ENCODE data around the gene PNPLA6. TPM values are rescaled to one million over a fixed set of nuclear protein-coding genes. Genes with fewer than 3 reads are reported as not detected.

The PNPLA6 gene
- total RNA-seq, 4 donors from 2014 or later: 57.8 to 112 (median 78.5) TPM

GRCh38 chr19:7595466-7596133 lies 60.1 kb downstream of the PNPLA6 start, which contains the start of gene CAMSAP3:
CAMSAP3 (plus strand) TSS chr19:7595863; CDS start chr19:7596003, 140 bp downstream.
- WGBS: 0% methylated on average over 8 of the region's 78 CpGs
- Histone ChIP-seq H3K36me3 (no peaks in the 10 kb centered on the region), H3K4me3 (peak within 1 kb of the TSS; percentile 56), H3K4me1 (peaks cover 15% of the 10 kb centered on the region), H3K27me3 (peaks cover 35% of the 10 kb centered on the region), H3K27ac (peak within 1 kb of the TSS; percentile 64), H3K9me3 (no peaks in the 10 kb centered on the region)
- TF ChIP-seq POLR2AphosphoS5 (IDR thresholded peaks at IDR 0.05) (no peak), POLR2A (IDR thresholded peaks at IDR 0.05) (no peak), EP300 (IDR thresholded peaks at IDR 0.05) (no peak), CTCF (IDR thresholded peaks at IDR 0.05) (no peak)
- no peak for DNase-seq (ENCODE audit: low spot score in 2 of 2)

- peaks cover 31% of the 10 kb centered on the region for H3K27me3 ChIP-seq
- TF ChIP-seq CTCF (IDR thresholded peaks at IDR 0.05) (no peak), EP300 (IDR thresholded peaks at IDR 0.05) (no peak), POLR2A (IDR thresholded peaks at IDR 0.05) (no peak), POLR2AphosphoS5 (IDR thresholded peaks at IDR 0.05) (no peak)
- H3K9me3 ChIP-seq: no peaks in the 10 kb centered on the region
- H3K4me3 ChIP-seq: peak overlapping the region; percentile 56
- no peaks in the 10 kb centered on the region for H3K36me3 ChIP-seq
- H3K27ac ChIP-seq: peak overlapping the region; percentile 63
- DNase-seq (ENCODE audit: low spot score in 2 of 2): no peak
- H3K4me1 ChIP-seq: peaks cover 8% of the 10 kb centered on the region
- 5% methylated on average over 38 of the region's 70 CpGs for WGBS
Observed at GRCh38 chr19:7596211-7596937, 60.9 kb downstream of the PNPLA6 start.

GRCh38 chr19:7597689-7598088 lies 62.2 kb downstream of the PNPLA6 start:
- peaks cover 8% of the 10 kb centered on the region for H3K4me1 ChIP-seq
- no peak overlapping the region for H3K27ac ChIP-seq
- no peak for DNase-seq (ENCODE audit: low spot score in 2 of 2)
- H3K27me3 ChIP-seq: peaks cover 37% of the 10 kb centered on the region
- TF ChIP-seq EP300 (IDR thresholded peaks at IDR 0.05): no peak
- TF ChIP-seq POLR2AphosphoS5 (IDR thresholded peaks at IDR 0.05): no peak
- no peak for TF ChIP-seq POLR2A (IDR thresholded peaks at IDR 0.05)
- peak overlapping the region; percentile 56 for H3K4me3 ChIP-seq
- 58% methylated on average over 9 of the region's 9 CpGs for WGBS
- no peaks in the 10 kb centered on the region for H3K9me3 ChIP-seq
- H3K36me3 ChIP-seq: no peaks in the 10 kb centered on the region

- peaks cover 11% of the 10 kb centered on the region for H3K4me1 ChIP-seq
- no peak overlapping the region for H3K4me3 ChIP-seq
- 64% methylated on average over 6 of the region's 6 CpGs for WGBS
- no peak overlapping the region for H3K27ac ChIP-seq
- no peaks in the 10 kb centered on the region for H3K9me3 ChIP-seq
- peaks cover 39% of the 10 kb centered on the region for H3K27me3 ChIP-seq
- TF ChIP-seq EP300 (IDR thresholded peaks at IDR 0.05): no peak
- TF ChIP-seq POLR2A (IDR thresholded peaks at IDR 0.05): no peak
- no peak for TF ChIP-seq POLR2AphosphoS5 (IDR thresholded peaks at IDR 0.05)
- TF ChIP-seq CTCF (IDR thresholded peaks at IDR 0.05): no peak
- H3K36me3 ChIP-seq: no peaks in the 10 kb centered on the region
- DNase-seq (ENCODE audit: low spot score in 2 of 2): no peak
Observed at GRCh38 chr19:7598180-7598579, 62.7 kb downstream of the PNPLA6 start.

GRCh38 chr19:7600721-7601120 lies 65.2 kb downstream of the PNPLA6 start:
- H3K4me1 ChIP-seq: peaks cover 11% of the 10 kb centered on the region

More at GRCh38 chr19:7600721-7601120, 65.2 kb downstream of the PNPLA6 start:
- Histone ChIP-seq H3K27ac (no peak overlapping the region), H3K4me3 (no peak overlapping the region), H3K9me3 (no peaks in the 10 kb centered on the region), H3K36me3 (peaks cover 3% of the 10 kb centered on the region), H3K27me3 (peaks cover 35% of the 10 kb centered on the region)
- no peak for DNase-seq (ENCODE audit: low spot score in 2 of 2)
- no peak for TF ChIP-seq CTCF (IDR thresholded peaks at IDR 0.05)
- no peak for TF ChIP-seq POLR2A (IDR thresholded peaks at IDR 0.05)
- no peak for TF ChIP-seq POLR2AphosphoS5 (IDR thresholded peaks at IDR 0.05)
- TF ChIP-seq EP300 (IDR thresholded peaks at IDR 0.05): no peak

All from suprapubic skin (tissue), 4 donors.